HG02798 (cell line): Measurements from ENCODE around the gene COL7A1.
A peak's percentile ranks its signal among the peaks of the same experiment; 100 is the strongest.

Source experiments
- ATAC-seq: cut with Tn5 transposase; IDR thresholded peaks from one replicate; pipeline ENCODE4 v1.9.1; 2021; ENCODE audit warnings: mild to moderate bottlenecking; ENCODE audit not compliant: unreplicated experiment, poor library complexity

COL7A1 gene

GRCh38 chr3:48514431-48515227 lies 80.5 kb downstream of the COL7A1 start:
- peak; percentile 39 for ATAC-seq
